Activated CD4-positive, alpha-beta T cell treated with anti-CD3 and anti-CD28 coated beads, Interleukin-2, Interleukin-6, amounts not matched to agents 100 ng/mL and 50 ng/mL, durations not matched to agents 16 hours and 8 hours (primary cell): ENCODE results near the gene COL24A1.

Experiments
- DNase-seq: peaks from one replicate; pipeline ENCODE4 v3.0.0-alpha.2; 2020

COL24A1 gene

DNA sequence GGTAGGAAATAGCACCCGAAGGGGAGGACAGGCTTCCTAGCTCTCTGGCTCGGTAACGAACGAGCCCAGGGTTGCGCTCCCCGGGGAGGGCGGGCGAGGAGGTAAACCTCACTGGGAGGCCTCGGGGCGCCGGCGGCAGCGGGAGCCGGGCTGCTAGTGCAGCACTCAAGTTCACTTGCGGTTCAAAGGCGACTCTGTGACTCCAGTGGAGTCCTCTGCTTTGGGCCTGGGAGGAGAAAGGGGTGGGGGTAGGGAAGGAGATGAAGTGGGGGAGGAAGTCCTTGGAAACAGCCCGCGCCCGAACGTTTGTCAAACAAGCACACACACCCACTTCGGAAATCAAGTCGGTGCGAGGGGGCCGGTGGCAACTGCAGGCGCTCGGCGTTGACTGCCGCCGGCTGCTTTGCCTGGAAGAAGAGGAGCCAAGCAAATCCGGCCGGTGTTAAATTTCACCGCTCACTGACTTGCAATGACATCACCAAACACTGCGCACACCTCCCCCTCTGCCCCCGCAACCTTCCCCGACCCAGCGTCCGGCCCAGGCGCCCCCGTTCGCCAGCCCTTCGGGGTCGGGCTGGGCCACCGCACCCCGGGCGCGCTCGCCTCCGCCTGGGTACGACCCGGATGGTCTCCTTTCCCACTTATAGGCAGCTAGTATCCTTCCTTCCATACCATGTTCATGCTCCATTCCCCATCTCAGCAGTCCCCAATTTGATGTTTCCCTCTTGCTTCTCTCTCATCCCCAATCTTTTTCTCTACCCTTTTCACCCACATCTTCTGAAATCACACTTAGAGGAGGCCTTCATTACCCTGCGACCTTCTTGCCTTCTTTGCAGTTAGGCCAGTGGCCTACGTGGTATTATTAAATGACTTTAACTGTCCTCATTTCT, at the start of gene COL24A1:
Gene COL24A1, minus strand, starts transcription at position 207 of the 890 bp plus-strand sequence. CDS start 376 bp downstream, outside the sequence.
- peak; percentile 4 for DNase-seq

DNA sequence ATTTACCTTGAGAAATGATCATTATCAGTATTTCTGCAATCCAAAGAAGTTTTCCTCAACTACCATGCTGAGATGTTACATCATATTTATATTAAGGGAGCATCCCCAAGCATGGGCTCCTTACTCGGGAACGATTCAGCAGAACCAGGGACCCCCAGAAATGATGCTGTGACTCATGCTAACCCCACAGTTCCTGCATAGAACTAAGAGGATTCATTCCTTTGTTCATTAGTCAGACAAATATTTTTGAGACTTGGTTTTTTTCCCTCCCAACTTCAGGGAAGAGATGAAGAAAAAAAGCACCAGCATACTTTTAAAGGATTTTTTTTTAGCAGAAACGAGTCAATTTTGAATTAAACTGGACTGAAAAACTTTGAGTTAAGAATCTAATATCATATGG, 49.2 kb upstream of the COL24A1 start:
- DNase-seq: no peak

DNA sequence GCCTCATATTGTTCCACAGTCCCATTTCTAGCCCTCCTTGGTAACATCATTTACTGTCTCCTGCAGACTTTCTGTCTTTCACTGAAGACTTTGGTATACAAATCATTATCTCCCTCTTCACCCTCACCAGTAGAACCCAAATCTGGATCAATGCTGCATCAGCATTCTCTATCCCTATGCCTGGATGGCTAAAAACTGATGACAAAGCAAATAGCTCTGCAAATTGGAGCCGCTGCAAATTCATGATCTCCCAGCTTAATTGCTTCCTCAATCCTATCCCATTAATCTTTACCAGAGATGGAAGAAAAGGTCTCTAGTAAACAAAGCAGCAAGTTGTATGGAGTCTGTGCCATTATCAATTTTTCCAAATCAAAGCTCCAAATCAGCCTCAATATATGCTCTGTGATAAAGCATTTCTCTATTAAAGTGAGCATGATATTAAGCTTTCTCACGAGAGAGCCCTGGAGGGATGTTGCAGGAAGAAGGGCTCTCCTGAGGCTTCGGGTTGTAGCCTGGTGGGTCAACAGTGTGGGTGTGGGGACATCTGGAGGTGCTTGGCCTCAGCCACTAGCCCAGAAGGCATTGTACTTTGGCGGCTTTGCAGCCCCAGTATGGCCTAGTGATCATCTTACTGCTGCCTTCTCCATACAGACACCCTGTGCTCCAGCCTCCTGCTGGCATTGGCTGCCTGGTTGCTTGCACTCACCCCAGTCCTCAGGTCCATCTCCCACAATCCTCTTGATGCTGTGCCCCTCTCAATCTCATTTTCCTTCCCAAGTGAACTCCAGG, 46.2 kb upstream of the COL24A1 start:
- no peak for DNase-seq

DNA sequence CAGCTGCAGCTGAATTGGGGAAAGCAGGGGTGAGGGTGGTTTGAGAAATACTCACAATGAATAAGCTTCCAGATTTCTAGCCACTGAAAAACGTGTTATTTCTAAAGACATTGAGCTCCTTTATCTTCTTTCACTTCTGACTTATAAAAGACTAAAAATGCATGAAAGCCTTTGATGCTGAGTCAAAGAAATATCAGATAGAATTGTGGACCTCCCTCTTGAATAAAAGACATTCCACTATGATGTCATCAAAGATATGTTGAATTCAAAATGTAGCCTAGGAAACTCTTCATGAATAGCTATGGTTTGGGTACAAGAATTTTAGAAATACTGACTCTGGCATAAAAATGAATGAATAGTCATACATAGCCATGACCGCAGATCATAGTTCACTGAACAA, 44.7 kb upstream of the COL24A1 start:
- DNase-seq: no peak

DNA sequence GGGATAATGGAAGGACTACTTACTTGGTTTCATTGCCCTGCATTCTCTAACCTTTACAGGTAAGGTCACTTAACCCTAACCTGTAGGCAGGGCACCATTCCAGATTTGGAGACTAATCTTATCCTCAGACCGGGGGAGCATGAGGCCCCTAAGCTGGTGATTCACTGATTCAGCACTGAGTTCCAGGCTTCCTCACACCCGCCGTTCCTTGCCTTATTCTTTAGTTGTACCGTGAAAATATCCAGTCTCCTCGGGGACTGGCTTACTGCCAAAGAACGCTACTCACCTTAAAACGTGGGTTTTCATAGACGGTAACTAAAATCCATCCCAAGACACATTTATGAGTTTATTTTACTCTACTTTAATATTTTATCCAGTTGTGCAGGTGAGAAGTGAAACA, 44.3 kb upstream of the COL24A1 start:
- DNase-seq: no peak

DNA sequence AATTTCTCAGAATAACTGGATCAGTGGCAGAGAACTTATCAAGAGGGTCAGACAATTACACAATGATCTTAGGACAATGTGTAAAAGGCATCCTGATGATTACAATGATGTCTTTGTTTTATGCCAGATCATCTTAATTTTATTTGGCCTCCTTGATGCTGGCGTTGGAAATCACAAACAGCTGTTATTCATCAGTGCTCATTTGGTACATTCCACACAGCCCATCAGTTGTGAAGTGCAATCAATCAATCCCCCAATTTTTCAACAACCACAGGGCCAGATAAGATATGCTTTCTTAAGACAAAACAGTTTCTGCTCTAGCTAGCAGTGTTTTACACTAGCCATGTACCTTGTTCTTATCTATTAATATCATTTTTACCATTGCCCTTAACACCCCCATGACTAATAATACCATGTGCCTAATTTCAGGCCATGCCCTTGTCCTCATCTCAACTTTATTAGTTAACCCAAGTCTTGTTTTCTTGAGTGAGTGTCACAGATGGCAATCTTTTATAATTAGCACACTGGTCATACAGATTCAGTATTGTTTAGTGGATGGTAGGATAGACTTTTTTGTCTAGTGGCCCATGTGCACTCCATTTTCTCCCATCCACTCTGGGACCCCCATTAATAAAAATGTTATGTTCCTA, 40.8 kb upstream of the COL24A1 start:
- no peak for DNase-seq

DNA sequence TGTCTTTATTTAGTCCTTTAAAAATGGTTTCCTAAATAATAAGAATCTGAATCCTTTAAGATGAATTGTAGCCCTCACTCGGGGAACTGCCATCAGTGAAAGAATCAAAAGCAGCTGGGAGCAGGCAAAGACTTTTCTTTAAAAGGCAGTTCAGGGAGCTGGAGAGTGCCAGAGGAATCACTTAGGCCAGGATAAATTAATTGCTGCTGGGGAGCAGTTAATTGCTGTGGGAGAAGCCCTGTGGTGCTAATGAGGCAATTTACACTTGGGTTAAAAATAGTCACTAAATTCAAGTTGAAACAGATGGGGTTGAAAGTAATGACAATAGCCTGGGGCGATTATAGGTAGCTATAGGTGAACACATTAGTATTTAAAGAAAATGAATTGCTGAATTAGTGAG, 38.7 kb upstream of the COL24A1 start:
- DNase-seq: no peak

DNA sequence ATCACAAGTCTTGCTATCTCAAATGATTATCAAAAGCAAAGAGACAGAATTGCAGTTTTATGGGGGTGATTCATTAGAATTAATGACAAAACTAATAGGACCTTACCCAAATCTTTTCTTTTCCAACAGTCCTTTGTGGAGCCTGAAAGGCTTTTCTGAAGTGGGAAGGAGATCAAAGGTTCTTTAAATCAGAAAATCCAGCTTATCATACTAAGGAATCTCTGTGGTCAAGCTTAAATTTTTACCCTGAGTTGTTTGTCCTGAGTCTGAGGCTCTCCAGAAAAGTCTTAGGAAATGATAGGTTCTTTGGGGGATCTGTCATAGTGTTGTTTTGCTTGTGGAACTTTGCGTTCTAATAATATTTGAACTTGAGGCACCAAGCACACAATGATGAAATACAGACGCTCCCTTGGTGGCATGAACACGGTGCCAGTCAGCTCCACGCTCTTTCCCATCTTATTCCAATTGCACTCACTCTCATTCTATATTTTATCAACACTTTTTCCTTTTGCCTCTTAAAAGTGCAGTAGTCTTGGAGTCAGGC, 38.0 kb upstream of the COL24A1 start:
- no peak for DNase-seq

DNA sequence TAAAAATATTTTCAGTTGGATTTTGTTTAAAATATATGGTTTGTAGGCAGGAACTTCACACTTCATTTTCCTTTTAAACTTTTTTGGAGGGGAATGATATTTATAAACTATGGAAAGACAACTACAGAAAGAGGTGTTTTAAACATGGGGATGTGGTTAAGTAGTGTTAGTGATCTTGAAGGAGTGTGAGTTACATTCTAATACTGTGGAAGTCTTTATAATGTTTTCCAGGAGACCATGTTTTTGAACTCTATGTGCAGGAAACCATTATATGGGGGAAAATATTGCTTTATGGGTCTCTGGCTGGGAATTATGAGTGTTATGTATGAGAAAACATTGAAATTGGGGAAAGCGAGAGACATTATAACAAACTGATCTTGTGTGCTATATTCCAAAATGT, 35.8 kb upstream of the COL24A1 start:
- no peak for DNase-seq

DNA sequence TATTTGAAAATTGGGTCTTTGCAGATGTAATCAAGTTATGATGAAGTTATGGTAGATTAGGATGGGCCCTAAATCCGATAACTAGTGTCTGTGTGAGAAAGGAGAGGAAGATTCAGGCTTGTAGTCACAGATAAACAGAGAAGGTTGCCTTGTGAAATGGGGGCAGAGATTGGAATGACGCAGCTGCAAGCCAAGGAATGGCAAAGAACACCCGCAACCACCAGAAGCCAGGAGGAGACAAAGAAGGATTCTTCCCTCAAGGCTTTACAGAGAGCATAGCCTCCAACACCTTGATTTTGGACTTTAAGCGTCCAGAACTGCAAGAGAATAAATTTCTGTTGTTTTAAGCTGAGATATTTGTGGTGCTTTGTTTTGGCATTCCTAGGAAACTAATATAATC, 35.4 kb upstream of the COL24A1 start:
- no peak for DNase-seq

DNA sequence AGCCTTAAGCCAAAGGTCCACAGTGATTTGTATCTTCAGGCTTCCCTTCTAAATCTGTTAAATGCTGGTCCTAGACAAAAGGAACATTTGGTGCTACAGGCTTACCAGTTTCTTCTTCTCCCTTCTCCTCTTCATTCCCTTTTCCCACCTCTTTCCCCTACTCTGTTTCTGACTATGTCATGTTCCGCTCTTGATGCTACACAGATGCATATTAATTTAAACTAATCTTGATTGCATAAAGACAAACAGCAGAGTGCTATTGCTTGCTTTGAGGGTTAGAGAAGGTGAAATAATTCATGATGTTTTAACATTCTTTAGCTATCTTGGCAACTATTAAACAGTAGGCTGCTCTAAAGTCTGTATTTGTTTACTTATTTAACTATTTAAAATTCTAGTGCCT, 34.3 kb upstream of the COL24A1 start:
- DNase-seq: no peak

DNA sequence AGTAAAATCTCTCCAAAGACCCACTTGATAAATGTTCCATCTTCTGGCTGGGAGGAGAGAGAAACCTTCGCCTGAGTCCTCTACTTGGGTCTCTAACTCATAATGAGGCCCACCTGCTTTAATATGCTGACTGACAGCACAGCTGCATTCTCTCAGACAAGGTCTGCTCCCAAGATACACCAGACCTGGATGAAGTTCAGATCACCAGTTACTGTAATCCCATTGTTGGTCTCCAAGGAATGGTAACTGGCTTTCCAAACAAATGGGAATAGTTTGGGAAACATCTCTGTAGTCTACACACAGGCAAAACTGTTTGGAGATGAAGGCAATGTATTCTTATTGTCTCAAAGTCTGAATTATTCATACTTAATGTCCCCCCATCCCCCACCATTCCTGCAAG, 27.9 kb upstream of the COL24A1 start:
- no peak for DNase-seq

DNA sequence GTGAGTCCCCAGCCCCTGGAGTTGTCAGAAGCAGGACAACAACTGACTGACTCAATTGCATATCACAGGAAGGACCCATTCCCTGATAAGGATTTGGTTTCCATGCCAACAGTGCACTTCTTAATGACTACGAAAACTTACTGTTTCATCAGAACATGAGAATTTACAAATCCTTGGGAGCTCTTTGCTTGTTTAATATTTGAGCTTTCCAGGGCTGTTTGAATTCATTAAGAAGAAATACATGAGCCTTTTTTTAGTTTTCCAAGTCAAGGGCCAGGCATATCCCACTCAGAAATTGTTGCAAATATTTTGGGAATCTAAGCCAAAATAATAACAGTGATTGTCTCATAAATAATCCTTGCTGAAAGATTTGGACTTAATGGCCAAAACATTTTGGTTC, 27.2 kb upstream of the COL24A1 start:
- no peak for DNase-seq

DNA sequence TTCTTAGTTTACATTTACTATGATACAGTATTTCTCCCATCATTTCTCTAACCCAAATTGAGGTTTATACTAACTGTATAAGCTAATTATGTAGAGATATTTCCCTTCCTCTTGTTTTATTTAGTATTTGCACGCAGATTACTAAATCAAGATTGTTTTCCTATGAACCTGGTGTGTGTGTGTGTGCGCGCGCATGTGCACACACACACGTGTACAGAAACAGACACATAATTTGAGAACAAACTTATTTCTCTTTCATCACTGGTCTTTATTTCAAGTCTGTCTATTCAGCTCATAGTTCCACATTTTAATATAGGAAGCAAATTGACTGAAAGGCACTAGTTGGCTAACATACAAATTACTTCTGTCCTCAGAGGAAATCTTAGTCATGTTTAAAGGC, 19.7 kb upstream of the COL24A1 start:
- DNase-seq: no peak

DNA sequence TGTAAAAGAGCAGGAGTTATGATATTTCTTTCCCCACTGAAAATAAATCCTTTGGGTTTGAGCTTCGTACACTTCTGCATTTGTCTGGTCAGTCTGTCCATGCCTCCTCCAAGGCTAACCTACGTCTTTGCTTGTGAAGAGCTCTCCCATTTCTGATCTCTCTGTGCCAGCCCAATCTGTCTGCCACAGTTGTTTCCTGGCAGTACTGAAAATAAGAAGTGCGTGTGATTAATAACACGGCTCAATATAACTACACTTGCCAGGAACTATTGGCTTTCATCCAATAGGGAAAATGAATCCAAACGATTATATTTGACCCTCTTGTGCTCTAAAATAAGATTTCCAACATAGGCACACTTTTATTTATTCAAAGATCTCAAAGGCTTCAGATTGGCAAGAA, 19.2 kb upstream of the COL24A1 start:
- no peak for DNase-seq

DNA sequence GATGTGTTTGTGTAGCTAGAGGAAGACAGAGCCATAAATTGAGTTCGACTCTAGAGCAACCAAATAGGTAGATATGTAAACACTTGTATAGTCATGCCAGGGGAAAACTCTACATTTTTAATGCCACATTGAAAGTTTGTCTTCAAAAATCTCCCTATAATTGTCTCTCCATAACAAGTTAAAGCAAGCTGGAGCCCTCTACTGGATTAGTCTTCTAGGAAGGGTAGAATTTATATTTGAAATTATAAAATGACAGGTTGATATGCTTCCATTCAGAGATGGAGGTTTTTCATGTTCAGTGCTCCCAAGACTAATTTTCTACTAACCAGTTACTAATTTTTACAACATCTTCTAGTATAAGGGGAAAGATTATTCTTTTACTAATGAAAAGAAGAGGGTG, 13.1 kb upstream of the COL24A1 start:
- DNase-seq: no peak

DNA sequence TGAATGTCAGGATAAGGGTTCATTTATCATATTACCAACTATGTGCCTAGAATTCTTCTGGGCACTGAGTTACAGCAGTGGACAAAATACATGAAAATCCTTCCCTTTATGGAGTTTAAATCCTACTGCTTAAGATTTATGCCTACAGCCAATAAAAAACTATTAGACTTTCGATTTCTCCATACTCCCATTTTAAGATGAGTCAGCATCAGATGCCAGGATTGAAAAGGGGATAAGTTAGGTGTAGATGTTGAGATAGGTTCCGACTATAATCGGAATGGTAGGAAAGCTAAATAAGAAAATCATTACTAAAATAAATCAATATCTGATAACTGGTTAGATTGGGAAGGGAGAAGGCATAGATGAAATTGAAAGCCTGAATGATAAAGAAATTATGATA, 3.2 kb upstream of the COL24A1 start:
- DNase-seq: no peak

DNA sequence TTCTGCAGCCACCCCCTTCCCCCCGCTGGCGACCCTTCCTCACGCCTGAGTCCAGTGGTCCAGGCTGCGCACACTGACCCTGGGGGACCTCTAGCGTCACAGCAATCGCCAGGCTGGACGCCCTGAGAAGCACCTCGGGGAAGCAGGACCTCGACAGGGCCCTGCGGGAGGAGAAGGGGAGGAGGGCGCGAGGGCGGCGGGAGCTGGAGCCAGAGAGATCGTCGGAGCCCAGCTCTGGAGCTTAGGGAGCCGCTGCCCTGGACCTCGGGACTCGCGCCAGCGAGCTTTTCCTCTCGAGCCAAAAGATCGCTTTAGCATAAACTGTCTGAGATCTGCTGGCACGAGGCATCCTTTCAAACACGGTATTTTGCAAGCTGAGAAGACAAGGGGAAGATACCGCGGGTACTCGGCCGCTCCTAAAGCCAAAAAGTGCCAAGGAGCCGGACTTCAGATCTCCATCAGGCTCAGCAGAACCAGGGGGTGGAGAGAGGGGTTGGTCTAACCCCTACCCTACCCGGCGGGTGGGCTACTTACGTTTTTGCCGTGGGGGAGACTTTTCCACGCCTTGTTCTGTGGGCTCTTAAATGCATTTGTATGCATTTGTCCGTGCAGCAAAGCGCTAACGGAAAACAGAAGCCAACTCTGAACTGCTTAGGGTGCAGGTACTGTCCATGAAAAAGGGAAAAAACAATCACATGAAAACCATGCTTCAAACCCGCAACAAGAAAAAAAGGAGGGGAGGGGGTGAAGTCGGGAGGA, 586 bp downstream of the COL24A1 start:
- DNase-seq: no peak

DNA sequence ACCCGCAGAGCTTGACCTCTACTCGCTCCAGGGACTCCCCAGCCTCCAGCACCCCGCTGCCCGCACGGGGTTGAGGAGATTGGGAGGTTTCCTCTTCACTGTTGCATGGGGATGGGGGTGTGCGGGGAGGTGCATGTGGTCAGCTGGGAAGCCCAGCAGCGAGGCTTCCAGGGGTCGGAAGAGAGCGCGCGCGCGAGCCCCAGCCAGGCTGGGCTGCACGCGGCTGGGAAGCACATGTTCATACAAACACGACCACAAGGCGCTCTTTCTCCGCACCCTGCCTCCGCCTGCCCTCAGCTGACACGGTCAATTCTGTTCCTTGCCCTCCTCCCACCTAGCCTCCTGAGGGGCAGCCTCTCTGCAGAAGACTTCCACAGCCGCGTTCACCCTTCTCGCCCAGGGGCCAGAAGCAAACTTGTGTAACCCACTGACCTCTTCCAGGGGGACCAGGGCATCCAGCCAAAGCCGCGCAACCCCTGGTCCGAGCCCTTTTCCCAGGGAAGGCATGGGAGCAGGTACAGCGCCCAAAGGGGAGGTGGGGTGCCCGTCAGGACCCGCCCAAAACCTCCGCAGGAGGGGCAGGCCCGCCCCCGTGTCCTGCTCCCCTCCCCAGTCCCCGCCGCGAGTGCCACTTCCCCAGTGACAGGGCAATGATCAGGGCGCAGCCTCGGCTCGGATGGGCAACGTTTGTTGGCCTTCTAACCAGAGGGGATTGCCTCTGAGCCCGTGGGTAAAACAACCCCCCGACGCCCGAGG, 1.3 kb downstream of the COL24A1 start:
- no peak for DNase-seq

DNA sequence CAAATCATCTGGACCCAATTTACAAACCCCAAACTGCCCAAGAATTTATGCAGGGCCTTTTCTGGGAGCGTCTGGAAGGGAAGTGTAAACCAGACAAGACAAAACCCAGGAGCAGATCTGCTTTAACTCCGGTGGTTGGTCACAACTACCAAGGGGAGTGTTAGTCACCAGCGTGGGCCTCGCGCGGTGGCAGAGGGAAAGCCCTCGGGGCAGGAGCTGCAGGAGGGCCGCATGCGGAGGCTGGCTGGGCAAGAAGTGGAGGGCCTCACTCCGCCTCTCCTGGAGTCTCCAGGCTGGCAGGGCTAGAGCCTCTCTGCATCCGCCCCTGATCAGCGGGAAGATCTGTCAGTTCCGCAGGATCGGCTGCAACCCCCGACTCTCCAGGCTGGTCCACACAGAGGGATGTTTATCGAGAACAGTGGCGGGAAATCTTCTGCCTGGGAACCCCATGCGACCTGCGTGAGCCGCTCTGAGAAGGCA, 2.0 kb downstream of the COL24A1 start:
- no peak for DNase-seq

DNA sequence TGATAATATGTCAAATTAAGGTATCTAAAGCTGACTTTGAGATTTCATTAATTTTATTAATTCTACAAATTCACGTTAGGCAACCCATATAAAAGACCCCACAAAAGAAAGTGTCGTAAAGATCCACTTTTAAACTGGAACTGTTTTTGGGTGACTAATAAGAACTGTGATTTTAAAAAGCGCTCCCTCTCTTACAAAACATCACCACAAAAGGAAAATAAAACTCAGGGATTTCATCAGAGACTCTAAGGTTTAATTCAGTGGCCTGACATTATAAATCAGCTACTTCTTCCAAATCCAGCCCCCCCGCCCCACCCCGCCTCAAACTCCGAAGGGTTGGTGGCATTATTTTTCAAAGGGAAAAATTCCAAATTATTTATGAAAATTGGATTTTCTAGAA, 2.7 kb downstream of the COL24A1 start:
- no peak for DNase-seq

DNA sequence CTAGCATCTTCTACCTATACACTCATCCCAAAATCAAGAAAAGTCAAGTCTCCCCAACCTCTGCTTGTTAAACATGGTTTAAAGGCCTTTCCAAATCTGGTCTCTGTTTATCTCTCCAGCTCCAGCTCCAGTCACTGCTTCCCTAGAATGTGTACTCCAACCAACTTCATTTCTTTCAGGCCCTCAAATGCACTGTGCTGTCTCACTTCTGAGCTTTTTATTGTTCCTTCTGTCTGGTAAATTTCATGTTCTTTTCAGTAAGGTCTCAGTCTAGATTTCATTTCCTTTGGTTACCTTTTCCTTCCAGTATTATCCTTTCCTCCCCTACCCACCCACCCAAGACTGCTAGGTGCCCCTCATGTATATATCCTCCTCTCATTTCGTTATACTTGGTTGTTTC, 3.7 kb downstream of the COL24A1 start:
- DNase-seq: no peak
